ENCODE results near the gene ATG7. TPM values are rescaled to one million over a fixed set of nuclear protein-coding genes. Genes with fewer than 3 reads are reported as not detected.
"Not testable (repeated sequence)": the region's sequence is repeated elsewhere in the genome, so short reads cannot be mapped to it uniquely, and the experiment has no call there.

Gene ATG7
- total RNA-seq, 1 donor from 2014 or later, result 62.9 TPM

DNA sequence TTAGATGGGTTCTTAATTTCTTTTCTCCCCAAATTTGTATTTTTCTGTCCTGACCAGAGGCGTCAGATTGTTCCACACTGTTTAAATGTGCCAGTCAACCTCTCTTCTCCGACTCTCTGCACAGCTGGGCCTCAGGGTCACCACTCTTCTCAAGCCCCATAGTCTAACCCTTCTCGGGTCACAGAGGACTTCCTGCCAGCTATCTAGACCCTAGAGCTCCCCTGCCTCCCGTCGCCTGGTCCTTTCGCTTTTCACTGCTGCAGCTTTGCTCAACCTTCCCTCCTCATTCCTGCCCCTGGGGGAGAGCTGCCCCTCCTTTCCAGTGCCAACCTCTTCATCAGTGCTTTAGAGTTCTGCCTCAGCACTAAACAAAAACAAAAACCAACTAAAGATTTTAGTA lies 151.7 kb downstream of the ATG7 start:
- no peak for DNase-seq (ENCODE audit: low spot score)

GRCh38 chr3:11424277-11424676 lies 152.1 kb downstream of the ATG7 start:
- no peak for DNase-seq (ENCODE audit: low spot score)

DNA sequence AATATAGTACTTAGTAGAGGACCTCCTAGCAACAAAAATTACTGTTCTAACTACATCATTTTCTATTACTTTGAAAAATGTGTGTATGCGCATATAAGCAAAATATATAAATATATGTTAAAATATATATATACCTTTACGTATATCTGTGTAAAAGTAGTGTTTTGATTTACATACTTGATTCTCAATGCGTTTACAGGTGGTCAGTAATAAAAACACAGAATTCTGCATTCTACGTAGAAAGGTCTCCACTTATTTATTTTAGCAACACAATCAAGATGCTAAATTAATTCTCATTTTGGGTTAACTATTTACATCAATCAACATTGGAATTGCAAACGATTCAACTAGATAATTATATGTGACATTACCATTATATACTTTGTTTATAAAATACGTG lies 158.0 kb downstream of the ATG7 start:
- DNase-seq (ENCODE audit: low spot score), result no peak

DNA sequence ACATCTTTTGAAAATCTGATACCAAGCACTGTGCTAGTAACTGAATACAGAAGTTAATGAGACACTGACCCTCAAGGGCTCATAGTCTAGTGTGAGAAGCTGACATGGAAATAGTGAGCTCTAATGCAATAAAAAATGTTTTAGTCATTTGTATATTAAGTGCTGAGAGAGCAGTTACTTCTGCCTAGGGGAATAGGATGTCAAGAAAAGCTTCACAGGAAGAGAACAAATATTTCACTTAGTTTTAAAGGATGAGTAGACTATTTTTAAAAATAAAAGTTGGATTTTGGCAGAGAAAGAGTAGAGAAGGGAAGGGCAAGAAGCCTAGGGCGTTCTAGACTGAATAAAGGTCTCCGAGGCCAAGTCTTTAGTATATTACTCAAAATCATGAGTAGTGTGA lies 158.4 kb downstream of the ATG7 start:
- no peak for DNase-seq (ENCODE audit: low spot score)

DNA sequence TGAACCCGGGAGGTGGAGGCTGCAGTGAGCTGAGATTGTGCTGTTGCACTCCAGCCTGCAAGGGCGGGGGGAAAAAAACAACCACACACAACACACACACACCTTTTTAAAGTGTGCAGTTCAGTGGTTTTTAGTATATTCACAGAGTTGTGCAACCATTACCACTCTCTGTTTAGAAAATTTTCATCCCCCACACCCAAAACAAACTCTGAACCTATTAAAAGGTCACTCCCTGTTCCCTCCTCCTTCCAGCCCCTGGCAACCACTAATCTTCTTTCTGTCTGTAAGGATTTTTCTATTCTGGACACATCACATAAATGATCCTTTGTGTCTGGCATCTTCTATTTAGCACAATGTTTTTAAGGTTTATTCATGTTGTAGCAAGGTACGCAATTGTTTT lies 159.1 kb downstream of the ATG7 start:
- no peak for DNase-seq (ENCODE audit: low spot score)

DNA sequence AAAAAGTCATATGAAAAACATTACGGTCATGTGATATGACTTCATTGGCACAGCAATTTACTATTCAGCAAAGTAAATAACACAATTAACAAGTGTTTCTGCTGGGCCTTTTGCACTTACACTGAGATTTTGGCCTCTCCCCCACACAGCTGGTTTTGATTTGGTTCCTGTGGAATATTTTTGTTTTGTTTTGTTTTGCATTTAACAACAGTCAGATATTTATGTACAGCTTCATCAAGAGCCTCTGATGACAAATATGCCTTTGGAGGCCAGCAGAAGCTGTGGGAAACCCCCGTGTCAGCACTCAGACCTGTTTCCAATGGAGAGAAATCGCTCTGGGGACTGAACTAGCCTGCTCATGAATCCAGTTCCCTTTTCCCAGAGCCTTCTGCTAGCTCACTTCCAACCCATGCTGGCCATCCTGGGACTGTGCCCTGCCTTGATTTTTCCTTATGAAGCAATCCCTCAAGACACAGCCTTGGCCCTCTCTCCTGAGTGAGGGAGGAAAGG lies 161.9 kb downstream of the ATG7 start:
- peak; percentile 54 for DNase-seq (ENCODE audit: low spot score)

GRCh38 chr3:11434563-11435096 lies 162.4 kb downstream of the ATG7 start:
- no peak for DNase-seq (ENCODE audit: low spot score)

DNA sequence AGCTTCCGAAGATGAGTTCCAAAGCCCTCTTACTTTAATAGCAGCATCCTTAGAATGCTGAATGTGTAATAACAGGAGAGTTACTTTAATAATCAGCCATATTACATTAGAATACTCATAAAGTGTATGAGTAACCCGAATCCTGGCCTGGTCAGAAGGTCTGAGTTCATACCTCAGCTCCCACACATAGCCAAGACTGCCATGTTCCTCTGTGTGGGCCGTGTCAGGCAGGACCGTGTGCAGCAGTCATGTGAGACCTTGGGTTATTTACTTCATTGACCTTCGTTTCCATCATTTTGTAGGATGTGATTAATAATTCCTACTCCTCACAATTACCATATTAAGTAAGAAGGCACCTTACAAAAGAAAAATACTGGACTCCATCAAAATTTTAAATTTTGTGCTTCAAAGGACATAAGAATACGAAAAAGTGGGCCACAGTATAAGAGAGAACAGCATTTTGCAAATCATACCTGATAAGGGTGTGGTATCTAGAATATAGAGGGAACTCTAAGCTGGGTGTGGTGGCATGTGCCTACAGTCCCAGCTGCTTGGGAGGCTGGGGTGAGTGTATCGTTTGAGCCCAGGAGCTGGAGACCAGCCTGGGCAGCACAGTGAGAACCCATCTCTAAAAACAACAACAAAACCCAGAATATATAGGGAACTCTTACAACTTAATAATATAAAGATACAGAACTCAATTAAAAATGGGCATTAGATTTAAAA lies 163.4 kb downstream of the ATG7 start:
- DNase-seq (ENCODE audit: low spot score), result no peak

DNA sequence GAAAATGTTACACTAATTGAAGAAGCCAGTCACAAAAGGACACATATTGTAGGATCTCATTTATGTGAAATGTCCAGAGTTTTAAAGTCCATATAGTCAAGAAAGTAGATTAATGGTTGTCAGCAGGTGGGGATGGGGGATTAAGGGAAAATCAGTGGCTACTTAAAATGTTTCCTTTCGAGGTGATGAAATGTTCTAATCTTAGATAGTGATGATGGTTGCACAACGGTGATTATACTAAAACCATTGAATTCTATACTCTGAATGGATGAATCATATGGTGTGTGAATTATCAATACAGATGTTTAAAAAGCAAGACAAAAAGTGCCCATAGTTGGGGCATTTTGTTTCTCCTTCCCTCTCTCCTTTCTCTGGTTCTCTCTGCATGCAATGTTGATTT lies 164.6 kb downstream of the ATG7 start:
- DNase-seq (ENCODE audit: low spot score), result no peak

GRCh38 chr3:11437506-11437905 lies 165.3 kb downstream of the ATG7 start:
- no peak for DNase-seq (ENCODE audit: low spot score)

GRCh38 chr3:11438646-11439045 lies 166.4 kb downstream of the ATG7 start:
- DNase-seq (ENCODE audit: low spot score), result no peak

DNA sequence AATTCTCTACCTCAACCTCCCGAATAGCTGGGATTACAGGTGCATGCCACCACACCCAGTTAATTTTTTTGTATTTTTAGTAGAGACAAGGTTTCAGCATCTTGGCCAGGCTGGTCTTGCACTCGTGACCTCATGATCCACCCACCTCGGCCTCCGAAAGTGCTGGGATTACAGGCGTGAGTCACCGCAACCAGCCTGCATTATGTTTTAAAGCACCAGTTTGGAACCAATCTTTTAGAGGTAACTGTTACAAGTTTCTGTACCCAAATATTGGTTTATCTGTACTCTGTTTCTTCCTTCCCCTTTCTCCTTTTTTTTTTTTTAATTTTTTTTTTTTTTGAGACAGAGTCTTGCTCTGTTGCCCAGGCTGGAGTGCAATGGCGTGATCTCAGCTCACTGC lies 169.1 kb downstream of the ATG7 start:
- not testable (repeated sequence) for DNase-seq (ENCODE audit: low spot score)

GRCh38 chr3:11444404-11444803 lies 172.2 kb downstream of the ATG7 start:
- DNase-seq (ENCODE audit: low spot score), result no peak

GRCh38 chr3:11445193-11445592 lies 173.0 kb downstream of the ATG7 start:
- not testable (repeated sequence) for DNase-seq (ENCODE audit: low spot score)

DNA sequence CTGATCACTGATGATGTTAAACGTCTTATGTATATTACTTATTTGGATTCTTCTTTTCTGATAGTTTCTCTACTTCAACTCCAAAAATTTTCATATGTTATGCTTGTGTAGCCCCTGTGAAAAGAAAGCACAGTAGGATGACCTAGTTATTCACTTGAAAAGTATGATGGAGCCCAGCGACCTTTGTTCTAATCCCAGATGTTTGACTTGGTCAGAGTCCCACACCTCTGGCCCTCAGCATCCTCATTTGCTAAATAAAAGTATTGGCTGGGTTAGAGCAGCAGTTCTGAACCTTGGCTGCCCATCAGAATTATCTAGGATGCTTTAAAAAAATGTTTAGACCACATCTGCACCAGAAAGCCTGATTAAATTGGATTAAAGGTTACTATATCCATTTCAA lies 173.7 kb downstream of the ATG7 start:
- DNase-seq (ENCODE audit: low spot score), result no peak

DNA sequence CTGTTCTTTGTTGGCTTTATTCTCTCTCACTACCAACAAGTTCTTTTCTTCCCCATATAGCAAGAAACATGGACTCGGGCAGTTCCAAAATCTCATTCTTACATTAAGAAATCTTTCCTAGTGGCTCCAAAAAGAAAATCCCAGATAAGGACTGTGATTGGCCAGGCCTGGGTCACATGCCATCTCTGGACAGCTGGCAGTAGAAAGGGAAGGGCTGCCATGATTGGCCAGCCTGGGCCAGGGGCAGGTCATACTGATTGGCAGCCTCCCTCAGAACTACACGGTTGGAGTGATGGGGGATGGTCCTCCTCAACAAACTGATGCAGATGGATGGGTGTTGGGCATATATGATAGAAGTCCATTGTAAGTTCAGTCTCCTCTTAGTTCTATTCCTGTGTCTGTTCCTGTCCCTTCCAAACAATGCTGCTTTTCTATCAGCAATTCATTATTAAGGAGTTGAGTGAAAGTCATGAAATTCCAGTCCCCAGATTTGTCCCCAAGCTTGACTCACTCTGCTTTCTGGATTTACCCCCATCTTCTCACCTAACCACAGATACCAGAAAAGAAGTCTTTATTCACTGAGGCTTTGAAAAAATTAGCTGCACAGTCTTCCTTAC lies 175.5 kb downstream of the ATG7 start:
- no peak for DNase-seq (ENCODE audit: low spot score)

- DNase-seq (ENCODE audit: low spot score), result no peak
Observed at GRCh38 chr3:11450015-11450414, 177.8 kb downstream of the ATG7 start.

GRCh38 chr3:11452312-11452711 lies 180.1 kb downstream of the ATG7 start:
- DNase-seq (ENCODE audit: low spot score), result no peak

- DNase-seq (ENCODE audit: low spot score), result no peak
Observed at GRCh38 chr3:11452885-11453847, 181.0 kb downstream of the ATG7 start.

DNA sequence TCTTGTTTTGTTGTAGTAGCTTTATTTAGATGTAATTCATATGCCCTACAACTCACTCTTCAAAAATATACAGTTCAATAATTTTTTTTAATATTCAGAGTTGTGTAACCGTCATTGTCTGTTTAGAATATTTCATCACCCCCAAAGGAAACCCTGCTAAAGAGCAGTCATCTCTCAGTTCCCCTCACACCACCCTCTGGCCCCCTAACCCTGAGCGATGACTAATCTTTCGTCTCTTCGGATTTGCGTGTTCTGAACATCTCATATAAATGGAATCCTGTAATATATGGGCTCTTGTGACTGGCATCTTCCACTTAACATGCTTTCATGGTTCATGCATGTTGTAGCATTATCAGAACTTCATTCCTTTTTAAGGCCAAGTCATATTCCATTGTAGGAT lies 183.8 kb downstream of the ATG7 start:
- no peak for DNase-seq (ENCODE audit: low spot score)

DNA sequence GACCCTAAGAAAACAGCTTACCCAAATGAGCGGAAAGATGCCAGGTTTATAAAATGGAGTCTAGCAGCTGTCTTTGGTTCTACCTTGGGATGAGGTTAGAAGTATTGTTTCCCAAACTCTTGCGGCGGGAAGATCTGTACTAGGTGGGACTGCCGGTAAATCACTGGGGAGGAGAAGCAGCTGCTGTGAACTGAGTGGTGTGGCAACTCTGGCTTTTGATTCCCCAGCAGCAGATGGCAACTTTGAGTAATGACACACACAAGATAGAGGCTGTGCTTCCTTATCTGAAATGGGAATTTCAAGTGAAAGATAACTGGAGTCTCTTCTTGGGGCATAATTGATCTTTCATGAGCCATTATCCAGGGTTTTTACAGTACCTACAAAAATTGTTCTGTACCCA lies 184.9 kb downstream of the ATG7 start:
- DNase-seq (ENCODE audit: low spot score), result no peak

- DNase-seq (ENCODE audit: low spot score), result no peak
Observed at GRCh38 chr3:11459186-11459824, 187.1 kb downstream of the ATG7 start.

Data from ureter (tissue), 1 donor.